Fibroblast of skin of scalp (primary cell): ENCODE data around the gene GOLGA6L7.
"Not testable (repeated sequence)": the region's sequence is repeated elsewhere in the genome, so short reads cannot be mapped to it uniquely, and the experiment has no call there.

Source experiments
- DNase-seq: peaks from one replicate; pipeline ENCODE4 v3.0.0-alpha.2; 2013

GOLGA6L7 gene

GRCh38 chr15:28843520-28843919, 4.9 kb downstream of the GOLGA6L7 start:
- not testable (repeated sequence) for DNase-seq

GRCh38 chr15:28842210-28842609, 6.2 kb downstream of the GOLGA6L7 start:
- DNase-seq: not testable (repeated sequence)

- not testable (repeated sequence) for DNase-seq
These were observed 8.2 kb downstream of the GOLGA6L7 start for GRCh38 chr15:28840285-28840684.

- not testable (repeated sequence) for DNase-seq
These were observed 13.4 kb downstream of the GOLGA6L7 start for GRCh38 chr15:28834957-28835585.

GRCh38 chr15:28831897-28832587, 16.4 kb downstream of the GOLGA6L7 start:
- DNase-seq: peak; percentile 76

- DNase-seq: not testable (repeated sequence)
These were observed 27.0 kb downstream of the GOLGA6L7 start for GRCh38 chr15:28821420-28821819.

- DNase-seq: not testable (repeated sequence)
These were observed 28.5 kb downstream of the GOLGA6L7 start for GRCh38 chr15:28819930-28820295.

GRCh38 chr15:28819019-28819929, 29.2 kb downstream of the GOLGA6L7 start:
- DNase-seq: peak; percentile 10

- DNase-seq: not testable (repeated sequence)
These were observed 30.3 kb downstream of the GOLGA6L7 start for GRCh38 chr15:28818168-28818567.

GRCh38 chr15:28814059-28814458, 34.4 kb downstream of the GOLGA6L7 start:
- not testable (repeated sequence) for DNase-seq

- DNase-seq: not testable (repeated sequence)
These were observed 35.1 kb downstream of the GOLGA6L7 start for GRCh38 chr15:28813392-28813791.

GRCh38 chr15:28811852-28812550, 36.4 kb downstream of the GOLGA6L7 start:
- DNase-seq: not testable (repeated sequence)

GRCh38 chr15:28810444-28810843, 38.0 kb downstream of the GOLGA6L7 start:
- DNase-seq: not testable (repeated sequence)

- not testable (repeated sequence) for DNase-seq
These were observed 40.3 kb downstream of the GOLGA6L7 start for GRCh38 chr15:28808136-28808535.

GRCh38 chr15:28800366-28800765, 48.1 kb downstream of the GOLGA6L7 start:
- DNase-seq: not testable (repeated sequence)

GRCh38 chr15:28798234-28798633, 50.2 kb downstream of the GOLGA6L7 start:
- not testable (repeated sequence) for DNase-seq

GRCh38 chr15:28794231-28794630, 54.2 kb downstream of the GOLGA6L7 start:
- not testable (repeated sequence) for DNase-seq
